ENCODE data around the gene EEF1AKMT4. TPM values are rescaled to one million over a fixed set of nuclear protein-coding genes. Genes with fewer than 3 reads are reported as not detected.

EEF1AKMT4 gene
- total and polyA plus RNA-seq, 8 donors, result 0.73 to 18.5 (median 6.1) TPM; not detected in 1

DNA sequence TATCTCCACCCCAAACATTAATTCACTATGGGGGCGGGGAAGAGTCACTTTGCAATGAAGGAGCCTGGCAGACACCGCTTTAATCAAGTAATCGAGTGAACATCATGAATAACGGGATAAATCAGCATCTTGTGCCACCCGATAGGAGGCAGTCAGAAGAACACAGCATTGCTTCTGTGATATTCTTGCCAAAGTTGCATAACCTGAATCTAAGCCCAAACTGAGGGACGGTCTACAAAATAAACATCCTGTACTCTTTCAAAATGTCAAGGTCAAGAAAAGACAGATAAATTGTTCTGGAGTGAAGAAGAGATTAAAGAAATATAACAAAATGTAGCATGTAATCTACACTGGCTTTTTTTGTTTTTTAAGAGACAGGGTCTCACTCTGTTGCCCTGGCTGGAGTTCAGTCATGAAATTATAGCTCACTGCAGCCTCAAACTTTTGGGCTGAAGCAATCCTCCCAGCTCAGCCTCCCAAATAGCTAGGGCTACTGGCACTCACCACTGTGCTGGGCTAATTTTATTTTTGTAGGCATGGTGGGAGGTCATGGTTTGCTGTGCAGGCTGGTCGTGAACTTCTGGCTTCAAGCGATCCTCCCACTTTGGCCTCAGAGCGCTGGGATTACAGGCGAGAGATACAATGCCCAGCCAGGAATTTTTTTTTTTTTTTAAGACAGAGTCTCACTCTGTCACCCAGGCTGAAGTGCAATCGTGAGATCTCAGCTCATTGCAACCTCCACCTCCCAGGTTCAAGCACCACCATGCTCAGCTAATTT is 40.1 kb upstream of the EEF1AKMT4 start:
- H3K9me3 ChIP-seq, result no peaks in the 10 kb centered on the region
- H3K36me3 ChIP-seq, result no peaks in the 10 kb centered on the region
- H3K4me1 ChIP-seq, result no peaks in the 10 kb centered on the region
- intact Hi-C loops (cut with DNase I; ENCODE audit: low total_unique reads), result no loop called here
- WGBS, 5 donors, result 57 to 66% (median 60%) methylated on average over 11 of the region's 11 CpGs
- TF ChIP-seq CTCF (IDR thresholded peaks at IDR 0.05), result no peak
- no peak for TF ChIP-seq EP300 (IDR thresholded peaks at IDR 0.05)
- TF ChIP-seq POLR2A (IDR thresholded peaks at IDR 0.05), result no peak
- no peak for TF ChIP-seq POLR2AphosphoS5 (IDR thresholded peaks at IDR 0.05)
- no peak for DNase-seq
- H3K4me3 ChIP-seq, result no peak overlapping the region
- peaks cover 0 to 18% (median 4%) of the 10 kb centered on the region in 3 donors for H3K27me3 ChIP-seq
- no peak overlapping the region for H3K27ac ChIP-seq

DNA sequence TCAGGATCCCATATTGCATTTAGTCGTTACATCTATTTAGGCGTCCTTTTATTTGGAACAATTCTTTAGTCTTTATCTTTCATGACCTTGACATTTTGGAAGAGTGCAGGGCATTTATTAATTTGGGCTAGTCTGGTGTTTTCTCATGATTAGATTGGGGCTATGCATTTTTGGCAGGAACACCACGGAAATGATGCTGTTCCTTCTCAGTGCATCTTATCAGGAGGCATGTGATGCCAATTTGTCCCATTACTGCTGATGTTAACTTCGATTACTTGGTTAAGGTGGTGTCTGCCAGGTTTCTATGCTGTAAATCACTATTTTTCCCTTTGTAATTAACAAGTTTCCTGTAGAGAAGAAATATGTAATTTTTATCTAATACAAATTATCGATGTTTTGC is 38.2 kb upstream of the EEF1AKMT4 start:
- Histone ChIP-seq H3K4me3 (no peak overlapping the region), H3K36me3 (no peaks in the 10 kb centered on the region), H3K27ac (no peak overlapping the region), H3K9me3 (no peaks in the 10 kb centered on the region), H3K4me1 (no peaks in the 10 kb centered on the region), H3K27me3 (peaks cover 0 to 14% (median 4%) of the 10 kb centered on the region in 3 donors)
- intact Hi-C loops (cut with DNase I; ENCODE audit: low total_unique reads), result no loop called here
- no peak for DNase-seq
- 63 to 76% (median 71%) methylated on average over 5 of the region's 5 CpGs for WGBS, 5 donors
- TF ChIP-seq POLR2A (IDR thresholded peaks at IDR 0.05), result no peak

- Histone ChIP-seq H3K9me3 (no peaks in the 10 kb centered on the region), H3K4me3 (no peak overlapping the region), H3K36me3 (no peaks in the 10 kb centered on the region), H3K4me1 (no peaks in the 10 kb centered on the region), H3K27ac (no peak overlapping the region), H3K27me3 (peaks cover 0 to 12% (median 1%) of the 10 kb centered on the region in 3 donors)
- intact Hi-C loops (cut with DNase I; ENCODE audit: low total_unique reads), result no loop called here
- WGBS, 5 donors, result 59 to 73% (median 70%) methylated on average over 5 of the region's 5 CpGs
- TF ChIP-seq EP300 (IDR thresholded peaks at IDR 0.05) (no peak), POLR2AphosphoS5 (IDR thresholded peaks at IDR 0.05) (no peak), CTCF (IDR thresholded peaks at IDR 0.05) (no peak)
- no peak for DNase-seq
Measured at GRCh38 chr3:184211718-184212117, 37.8 kb upstream of the EEF1AKMT4 start.

- no peaks in the 10 kb centered on the region for H3K36me3 ChIP-seq
- H3K27me3 ChIP-seq, result peaks cover 0 to 41% (median 0%) of the 10 kb centered on the region in 3 donors
- no peak overlapping the region for H3K4me3 ChIP-seq
- WGBS, 5 donors, result 51 to 68% (median 61%) methylated on average over 4 of the region's 4 CpGs
- no peak for DNase-seq
- TF ChIP-seq POLR2AphosphoS5 (IDR thresholded peaks at IDR 0.05) (no peak), POLR2A (IDR thresholded peaks at IDR 0.05) (no peak), EP300 (IDR thresholded peaks at IDR 0.05) (no peak), CTCF (IDR thresholded peaks at IDR 0.05) (no peak)
- H3K9me3 ChIP-seq, result no peaks in the 10 kb centered on the region
- intact Hi-C loops (cut with DNase I; ENCODE audit: low total_unique reads), result no loop called here
- no peak overlapping the region for H3K27ac ChIP-seq
- no peaks in the 10 kb centered on the region for H3K4me1 ChIP-seq
Measured at GRCh38 chr3:184218814-184219213, 30.7 kb upstream of the EEF1AKMT4 start.

- Histone ChIP-seq H3K4me3 (no peak overlapping the region), H3K36me3 (no peaks in the 10 kb centered on the region), H3K9me3 (no peaks in the 10 kb centered on the region), H3K27ac (no peak overlapping the region), H3K27me3 (peaks cover 0 to 54% (median 3%) of the 10 kb centered on the region in 3 donors), H3K4me1 (no peaks in the 10 kb centered on the region)
- no peak for TF ChIP-seq CTCF (IDR thresholded peaks at IDR 0.05)
- no peak for TF ChIP-seq EP300 (IDR thresholded peaks at IDR 0.05)
- no peak for TF ChIP-seq POLR2AphosphoS5 (IDR thresholded peaks at IDR 0.05)
- TF ChIP-seq POLR2A (IDR thresholded peaks at IDR 0.05), result no peak
- intact Hi-C loops (cut with DNase I; ENCODE audit: low total_unique reads), result no loop called here
- WGBS, 5 donors, result 47 to 66% (median 60%) methylated on average over 3 of the region's 3 CpGs
- no peak for DNase-seq
Measured at GRCh38 chr3:184222521-184222920, 27.0 kb upstream of the EEF1AKMT4 start.

Data from stomach (tissue), 9 donors.